Tibial nerve (tissue), 3 donors: ENCODE measurements around the gene PPP1R12A.

Experiments
- CTCF ChIP-seq, 5 experiments: fragments of 200-600 bp in 3 of 5; fragments of 450-650 bp in 2 of 5; sonication (generic) in 3 of 5; IDR thresholded peaks; one replicate each; pipeline ENCODE4 v1.5.1; 2016 to 2019; ENCODE audit warnings: antibody characterized with exemption in 5 of 5, mild to moderate bottlenecking in 3 of 5, moderate library complexity in 2 of 5
- POLR2A ChIP-seq, 2 donors: fragments of 450-650 bp; IDR thresholded peaks; one replicate each; pipeline ENCODE4 v1.6.1; 2017; ENCODE audit warnings: antibody characterized with exemption in 2 of 2, mild to moderate bottlenecking in 2 of 2, moderate library complexity in 2 of 2

GRCh38 chr12:79763766-79764452 is 171.0 kb downstream of the PPP1R12A start:
- TF ChIP-seq CTCF (IDR thresholded peaks at IDR 0.05) (no peak), POLR2A (IDR thresholded peaks at IDR 0.05) (no peak)
